ENCODE results near the gene GPATCH4.
"Not testable (repeated sequence)": the region's sequence is repeated elsewhere in the genome, so short reads cannot be mapped to it uniquely, and the experiment has no call there.

The GPATCH4 gene

GRCh38 chr1:156618853-156619581 lies 17.7 kb upstream of the GPATCH4 start, which contains the start of gene HAPLN2:
TSS of gene HAPLN2 (plus strand) at chr1:156619415. CDS start at chr1:156623491, 4,076 bp downstream.
- H3K4me3 ChIP-seq (ENCODE audit: low read length), result no peak within 1 kb of the TSS
- no peak for DNase-seq (ENCODE audit: low read depth)
- TF ChIP-seq CTCF (conservative IDR thresholded peaks at IDR 0.05; ENCODE audit: low read depth, low read length), result peak; percentile 75

- DNase-seq (ENCODE audit: low read depth), result no peak
- H3K4me3 ChIP-seq (ENCODE audit: low read length), result no peak overlapping the region
- no peak for TF ChIP-seq CTCF (conservative IDR thresholded peaks at IDR 0.05; ENCODE audit: low read depth, low read length)
Measured at GRCh38 chr1:156616463-156616862, 15.2 kb upstream of the GPATCH4 start.

GRCh38 chr1:156615946-156616345 lies 14.7 kb upstream of the GPATCH4 start:
- no peak overlapping the region for H3K4me3 ChIP-seq (ENCODE audit: low read length)
- DNase-seq (ENCODE audit: low read depth), result no peak
- no peak for TF ChIP-seq CTCF (conservative IDR thresholded peaks at IDR 0.05; ENCODE audit: low read depth, low read length)

GRCh38 chr1:156612666-156613065 lies 11.4 kb upstream of the GPATCH4 start:
- TF ChIP-seq CTCF (conservative IDR thresholded peaks at IDR 0.05; ENCODE audit: low read depth, low read length), result no peak
- no peak overlapping the region for H3K4me3 ChIP-seq (ENCODE audit: low read length)
- DNase-seq (ENCODE audit: low read depth), result no peak

GRCh38 chr1:156610072-156610471 lies 8.8 kb upstream of the GPATCH4 start:
- DNase-seq (ENCODE audit: low read depth); H3K4me3 ChIP-seq (ENCODE audit: low read length): not testable (repeated sequence)

GRCh38 chr1:156608981-156609380 lies 7.7 kb upstream of the GPATCH4 start:
- DNase-seq (ENCODE audit: low read depth), result no peak
- peak; percentile 72 for TF ChIP-seq CTCF (conservative IDR thresholded peaks at IDR 0.05; ENCODE audit: low read depth, low read length)
- H3K4me3 ChIP-seq (ENCODE audit: low read length), result no peak overlapping the region

- TF ChIP-seq CTCF (conservative IDR thresholded peaks at IDR 0.05; ENCODE audit: low read depth, low read length), result peak; percentile 81
- DNase-seq (ENCODE audit: low read depth), result no peak
Measured at GRCh38 chr1:156608036-156608674, 6.9 kb upstream of the GPATCH4 start.

GRCh38 chr1:156607344-156607743 lies 6.1 kb upstream of the GPATCH4 start:
- DNase-seq (ENCODE audit: low read depth); H3K4me3 ChIP-seq (ENCODE audit: low read length): not testable (repeated sequence)

More at GRCh38 chr1:156608036-156608674, 6.9 kb upstream of the GPATCH4 start:
- no peak overlapping the region for H3K4me3 ChIP-seq (ENCODE audit: low read length)

Data from retinal pigment epithelial cell (primary cell).